AG09309 (cell line): ENCODE results near the gene CACNG4.

ENCODE experiments used
- DNase-seq: peaks from one replicate; pipeline ENCODE4 v3.0.0-alpha.2; 2010; ENCODE audit warnings: low read depth
- H3K4me3 ChIP-seq: 2 replicates; pipeline ENCODE4 v1.5.1; 2011; ENCODE audit warnings: mild to moderate bottlenecking, low read depth, low read length, moderate library complexity; ENCODE audit not compliant: control insufficient read depth
- TF ChIP-seq, protein P1 (sequence below): IDR thresholded peaks from 2 replicates; pipeline ENCODE4 v1.5.1; 2011; ENCODE audit warnings: mild to moderate bottlenecking, low read depth, low read length, inconsistent platforms; ENCODE audit not compliant: insufficient read depth, control insufficient read depth; ENCODE audit errors: missing control alignments

Gene CACNG4

DNA sequence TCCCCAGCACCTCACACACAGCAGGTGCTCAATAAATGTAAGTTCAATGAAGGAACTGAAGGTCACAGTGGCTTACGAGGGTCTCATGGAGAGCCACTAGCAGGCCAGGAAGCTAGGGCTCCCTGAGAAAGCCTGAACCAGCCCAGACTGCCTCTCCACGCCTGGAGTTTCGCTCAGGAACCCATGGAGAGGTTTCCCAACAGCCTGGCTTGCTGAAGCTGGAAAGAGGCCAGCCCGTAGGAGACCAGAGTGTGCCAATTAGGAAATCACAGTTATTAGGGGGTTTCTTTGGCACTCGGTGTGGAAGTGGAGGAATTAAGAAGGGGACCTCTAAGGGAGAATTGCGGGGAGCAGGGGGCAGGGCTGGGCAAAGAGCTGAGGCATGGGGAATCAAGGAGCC lies 43.6 kb downstream of the CACNG4 start:
- H3K4me3 ChIP-seq: no peak overlapping the region
- TF ChIP-seq, protein P1, sequence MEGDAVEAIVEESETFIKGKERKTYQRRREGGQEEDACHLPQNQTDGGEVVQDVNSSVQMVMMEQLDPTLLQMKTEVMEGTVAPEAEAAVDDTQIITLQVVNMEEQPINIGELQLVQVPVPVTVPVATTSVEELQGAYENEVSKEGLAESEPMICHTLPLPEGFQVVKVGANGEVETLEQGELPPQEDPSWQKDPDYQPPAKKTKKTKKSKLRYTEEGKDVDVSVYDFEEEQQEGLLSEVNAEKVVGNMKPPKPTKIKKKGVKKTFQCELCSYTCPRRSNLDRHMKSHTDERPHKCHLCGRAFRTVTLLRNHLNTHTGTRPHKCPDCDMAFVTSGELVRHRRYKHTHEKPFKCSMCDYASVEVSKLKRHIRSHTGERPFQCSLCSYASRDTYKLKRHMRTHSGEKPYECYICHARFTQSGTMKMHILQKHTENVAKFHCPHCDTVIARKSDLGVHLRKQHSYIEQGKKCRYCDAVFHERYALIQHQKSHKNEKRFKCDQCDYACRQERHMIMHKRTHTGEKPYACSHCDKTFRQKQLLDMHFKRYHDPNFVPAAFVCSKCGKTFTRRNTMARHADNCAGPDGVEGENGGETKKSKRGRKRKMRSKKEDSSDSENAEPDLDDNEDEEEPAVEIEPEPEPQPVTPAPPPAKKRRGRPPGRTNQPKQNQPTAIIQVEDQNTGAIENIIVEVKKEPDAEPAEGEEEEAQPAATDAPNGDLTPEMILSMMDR: no peak
- DNase-seq: no peak

DNA sequence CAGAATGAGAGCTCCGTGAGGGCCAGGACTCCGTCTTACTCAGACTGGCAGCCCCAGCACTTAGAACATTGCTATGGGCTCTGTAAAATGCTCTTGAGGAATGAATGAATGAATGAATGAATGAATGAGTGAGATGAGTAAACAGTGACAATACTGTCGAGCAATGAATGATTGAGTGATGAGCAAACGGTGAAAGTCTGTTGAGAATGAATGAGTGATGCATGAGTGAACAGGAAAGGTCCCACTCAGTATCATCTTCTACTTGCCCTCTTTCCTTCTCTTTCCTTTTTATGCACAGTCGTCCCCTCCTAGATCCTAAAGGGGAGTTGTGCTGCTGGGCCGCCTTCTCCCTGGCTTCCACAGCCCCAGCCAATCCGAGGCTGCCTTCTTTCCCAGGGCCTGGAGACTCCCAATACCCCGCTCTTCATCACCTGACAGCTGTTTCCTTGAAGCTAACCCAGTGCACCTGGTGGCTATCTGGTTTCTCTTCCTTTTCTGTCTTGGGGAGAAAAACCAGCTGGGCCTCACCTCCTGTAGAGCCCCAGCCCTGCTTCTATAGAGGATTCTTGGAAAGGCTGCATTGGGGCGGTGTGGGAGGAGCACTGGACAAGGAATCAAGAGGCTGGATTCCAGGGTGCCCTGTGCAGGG lies 47.1 kb downstream of the CACNG4 start:
- TF ChIP-seq, protein P1: no peak
- H3K4me3 ChIP-seq: no peak overlapping the region
- no peak for DNase-seq

DNA sequence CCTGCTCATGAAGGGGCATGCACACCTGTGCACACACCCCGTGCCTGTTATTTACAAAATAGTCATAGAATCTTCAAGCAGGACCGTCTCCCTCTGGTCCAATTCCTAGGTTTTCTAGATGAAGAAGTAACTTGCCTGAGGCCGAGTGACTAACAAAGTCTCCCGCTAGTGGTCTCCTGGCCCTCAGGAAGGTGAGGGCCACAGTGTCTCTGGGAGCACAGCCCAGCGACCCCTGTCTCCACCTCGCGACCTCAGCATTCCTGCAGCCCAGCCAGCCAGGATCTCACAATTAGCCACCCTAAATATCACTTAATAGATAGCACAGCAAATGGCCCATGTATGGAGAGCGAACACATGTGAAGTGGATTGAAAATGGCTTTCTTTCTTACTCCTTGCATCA lies 49.4 kb downstream of the CACNG4 start:
- H3K4me3 ChIP-seq: no peak overlapping the region
- DNase-seq: no peak
- TF ChIP-seq, protein P1: no peak

DNA sequence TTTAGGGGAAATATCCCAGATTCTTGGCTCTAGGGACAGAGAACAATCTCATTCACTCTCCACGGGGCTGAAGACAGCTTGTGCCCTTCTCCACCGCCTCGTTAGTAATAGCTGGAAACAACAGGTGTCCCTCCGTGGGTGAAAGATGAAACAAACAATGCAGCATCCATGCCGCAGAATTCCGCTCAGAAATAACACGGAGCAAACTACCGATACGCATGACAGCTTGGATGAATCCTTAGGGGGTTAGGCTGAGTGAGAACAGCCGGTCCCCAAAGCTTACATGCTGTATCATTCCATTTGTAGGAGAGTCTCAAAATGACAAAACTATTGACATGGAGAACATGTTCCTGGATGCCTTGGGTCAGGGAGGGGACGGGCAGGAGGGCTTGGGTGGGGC lies 50.5 kb downstream of the CACNG4 start:
- TF ChIP-seq, protein P1: no peak
- no peak overlapping the region for H3K4me3 ChIP-seq
- DNase-seq: no peak

DNA sequence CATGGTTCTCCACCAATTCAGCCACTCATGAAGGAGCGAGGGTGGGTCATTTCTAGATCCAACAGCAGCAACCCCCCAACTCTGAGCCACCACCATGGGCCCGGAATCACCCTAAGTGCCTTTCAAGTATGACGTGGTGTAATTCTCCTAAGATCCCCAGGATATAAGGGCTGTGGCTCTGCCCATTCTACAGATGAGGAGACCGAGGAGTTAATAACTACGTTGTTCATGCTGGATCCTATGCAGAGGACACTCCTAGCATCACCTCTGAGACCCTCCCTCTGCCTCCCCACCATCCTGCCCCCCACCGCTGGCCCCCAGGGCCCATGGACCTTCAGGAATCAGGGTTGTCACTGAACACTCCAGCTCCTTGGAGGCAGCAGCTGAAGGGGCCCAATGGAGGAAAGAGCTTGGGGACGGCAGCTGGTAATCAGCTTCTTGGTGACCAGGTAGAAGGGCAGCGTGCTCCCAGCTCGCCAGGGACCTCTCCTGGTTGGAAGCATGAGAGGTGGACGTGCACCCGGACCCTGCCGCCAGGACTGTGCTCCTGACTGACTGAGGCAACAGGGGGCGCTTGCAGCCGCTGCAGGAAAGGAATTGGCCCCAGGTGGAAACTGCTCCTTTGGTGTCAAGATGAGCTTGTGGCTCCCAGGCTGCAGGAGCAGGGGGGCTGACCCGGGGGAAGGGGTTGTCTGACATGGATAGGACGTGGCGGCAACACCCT lies 51.7 kb downstream of the CACNG4 start:
- DNase-seq: no peak
- TF ChIP-seq, protein P1: no peak
- no peak overlapping the region for H3K4me3 ChIP-seq

DNA sequence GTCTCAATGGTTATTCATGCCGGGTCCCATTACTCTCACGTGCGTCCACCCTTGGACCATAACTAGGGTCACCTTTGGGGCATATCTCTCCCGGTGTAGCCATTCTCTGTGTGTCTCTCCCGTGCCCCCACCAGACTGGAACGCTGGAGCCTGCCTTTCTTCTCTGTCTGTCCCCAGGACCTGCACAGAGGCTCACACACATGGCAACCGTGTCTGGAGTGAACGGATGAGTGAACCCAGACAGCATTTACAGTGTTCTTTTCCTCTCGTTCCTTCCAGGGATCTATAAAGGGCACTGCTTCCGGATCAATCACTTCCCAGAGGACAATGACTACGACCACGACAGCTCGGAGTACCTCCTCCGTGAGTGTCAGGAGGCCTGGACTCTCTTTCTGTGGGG lies 53.4 kb downstream of the CACNG4 start:
- TF ChIP-seq, protein P1: no peak
- DNase-seq: no peak
- no peak overlapping the region for H3K4me3 ChIP-seq
